ENCODE data around the gene NTMT2. TPM values are rescaled to one million over a fixed set of nuclear protein-coding genes. Genes with fewer than 3 reads are reported as not detected.

The NTMT2 gene
- total RNA-seq, 4 donors from 2014 or later: not detected

GRCh38 chr1:170174395-170174794, 28.6 kb downstream of the NTMT2 start:
- Histone ChIP-seq H3K27me3 (no peaks in the 10 kb centered on the region), H3K9me3 (peaks cover 0 to 6% (median 0%) of the 10 kb centered on the region in 4 donors), H3K36me3 (no peaks in the 10 kb centered on the region), H3K27ac (replicated peaks in 1 of 4) (no peak overlapping the region), H3K4me3 (no peak overlapping the region), H3K4me1 (no peaks in the 10 kb centered on the region)
- no peak for TF ChIP-seq POLR2A (IDR thresholded peaks at IDR 0.05; ENCODE audit: low read depth)
- no peak for TF ChIP-seq POLR2AphosphoS5 (IDR thresholded peaks at IDR 0.05)
- no peak for TF ChIP-seq EP300 (IDR thresholded peaks at IDR 0.05)
- TF ChIP-seq CTCF (IDR thresholded peaks at IDR 0.05): no peak
- DNase-seq (ENCODE audit: extremely low spot score): no peak
- intact Hi-C loops (cut with DNase I): no loop called here
- 91% methylated on average over 7 of the region's 7 CpGs for WGBS

- TF ChIP-seq EP300 (IDR thresholded peaks at IDR 0.05) (no peak), POLR2A (IDR thresholded peaks at IDR 0.05; ENCODE audit: low read depth) (no peak), CTCF (IDR thresholded peaks at IDR 0.05) (no peak), POLR2AphosphoS5 (IDR thresholded peaks at IDR 0.05) (no peak)
- Histone ChIP-seq H3K27me3 (no peaks in the 10 kb centered on the region), H3K9me3 (peaks cover 0 to 6% (median 0%) of the 10 kb centered on the region in 4 donors), H3K36me3 (no peaks in the 10 kb centered on the region), H3K4me1 (no peaks in the 10 kb centered on the region), H3K27ac (replicated peaks in 1 of 4) (no peak overlapping the region), H3K4me3 (no peak overlapping the region)
- intact Hi-C loops (cut with DNase I): no loop called here
- DNase-seq (ENCODE audit: extremely low spot score): no peak
- 93% methylated on average over 5 of the region's 5 CpGs for WGBS
Measured at GRCh38 chr1:170175041-170175440, 29.3 kb downstream of the NTMT2 start.

GRCh38 chr1:170175484-170175883, 29.7 kb downstream of the NTMT2 start:
- Histone ChIP-seq H3K27me3 (no peaks in the 10 kb centered on the region), H3K9me3 (peaks cover 0 to 6% (median 0%) of the 10 kb centered on the region in 4 donors)
- TF ChIP-seq POLR2AphosphoS5 (IDR thresholded peaks at IDR 0.05): no peak
- no peak for TF ChIP-seq EP300 (IDR thresholded peaks at IDR 0.05)
- no peak for TF ChIP-seq POLR2A (IDR thresholded peaks at IDR 0.05; ENCODE audit: low read depth)
- no peak for TF ChIP-seq CTCF (IDR thresholded peaks at IDR 0.05)

GRCh38 chr1:170176772-170177171, 31.0 kb downstream of the NTMT2 start:
- 87% methylated on average over 3 of the region's 3 CpGs for WGBS
- H3K9me3 ChIP-seq: no peaks in the 10 kb centered on the region
- TF ChIP-seq CTCF (IDR thresholded peaks at IDR 0.05) (no peak), POLR2A (IDR thresholded peaks at IDR 0.05; ENCODE audit: low read depth) (no peak), EP300 (IDR thresholded peaks at IDR 0.05) (no peak), POLR2AphosphoS5 (IDR thresholded peaks at IDR 0.05) (no peak)
- H3K4me1 ChIP-seq: no peaks in the 10 kb centered on the region
- H3K36me3 ChIP-seq: no peaks in the 10 kb centered on the region
- no peak overlapping the region for H3K27ac ChIP-seq (replicated peaks in 1 of 4)
- intact Hi-C loops (cut with DNase I): no loop called here
- H3K4me3 ChIP-seq: no peak overlapping the region
- no peaks in the 10 kb centered on the region for H3K27me3 ChIP-seq
- DNase-seq (ENCODE audit: extremely low spot score): no peak

More at GRCh38 chr1:170175484-170175883, 29.7 kb downstream of the NTMT2 start:
- Histone ChIP-seq H3K4me1 (no peaks in the 10 kb centered on the region), H3K4me3 (no peak overlapping the region), H3K36me3 (no peaks in the 10 kb centered on the region), H3K27ac (replicated peaks in 1 of 4) (no peak overlapping the region)
- DNase-seq (ENCODE audit: extremely low spot score): no peak
- intact Hi-C loops (cut with DNase I): no loop called here
- WGBS: 35% methylated on average over 1 of the region's 1 CpG

GRCh38 chr1:170182442-170182841, 36.7 kb downstream of the NTMT2 start:
- Histone ChIP-seq H3K36me3 (no peaks in the 10 kb centered on the region), H3K4me3 (no peak overlapping the region), H3K27me3 (no peaks in the 10 kb centered on the region), H3K4me1 (no peaks in the 10 kb centered on the region), H3K27ac (replicated peaks in 1 of 4) (no peak overlapping the region), H3K9me3 (peaks cover 0 to 3% (median 0%) of the 10 kb centered on the region in 4 donors)
- 66% methylated on average over 2 of the region's 2 CpGs for WGBS
- intact Hi-C loops (cut with DNase I): no loop called here
- DNase-seq (ENCODE audit: extremely low spot score): no peak
- TF ChIP-seq CTCF (IDR thresholded peaks at IDR 0.05): no peak
- no peak for TF ChIP-seq POLR2AphosphoS5 (IDR thresholded peaks at IDR 0.05)
- TF ChIP-seq EP300 (IDR thresholded peaks at IDR 0.05): no peak
- TF ChIP-seq POLR2A (IDR thresholded peaks at IDR 0.05; ENCODE audit: low read depth): no peak
